GM13977 (cell line): ENCODE results near the gene TMEM267.
"Not testable (repeated sequence)": the region's sequence is repeated elsewhere in the genome, so short reads cannot be mapped to it uniquely, and the experiment has no call there.

Experiments
- DNase-seq: peaks from one replicate; pipeline ENCODE4 v3.0.0; 2012; ENCODE audit warnings: low spot score
- CTCF ChIP-seq: IDR thresholded peaks from 2 replicates; pipeline ENCODE4 v1.5.1; 2012; ENCODE audit warnings: mild to moderate bottlenecking, control low read depth; ENCODE audit not compliant: insufficient read depth; ENCODE audit errors: extremely low read depth, missing control alignments
- in situ Hi-C: fragments of 300-500 bp; cut with MboI; formaldehyde crosslinking; loops from one replicate; pipeline ENCODE4 v1.12.0; 2022; ENCODE audit warnings: low sequenced_read_pairs, low pct_unique_long_range_greater_than_20kb, mixed read lengths, inconsistent platforms; ENCODE audit not compliant: unreplicated experiment

TMEM267 gene

DNA sequence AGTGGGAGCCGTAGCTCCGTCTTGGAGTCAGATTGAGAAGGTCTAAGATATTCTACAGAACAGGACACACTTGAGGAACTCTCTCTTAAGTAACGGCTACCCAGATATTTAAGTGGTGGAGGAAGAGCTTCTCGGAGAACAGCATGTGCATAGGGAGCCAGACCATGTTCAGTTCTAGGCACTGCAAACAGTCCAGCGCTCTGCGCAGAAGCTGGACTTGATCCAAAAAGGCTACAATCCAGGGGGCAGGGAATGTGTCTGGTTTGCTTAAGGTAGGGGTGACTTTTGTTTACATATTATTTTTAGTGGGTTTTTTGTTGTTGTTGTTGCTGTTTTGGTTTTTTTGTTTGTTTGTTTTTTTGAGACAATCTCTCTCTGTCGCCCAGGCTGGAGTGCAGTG, 54.6 kb downstream of the TMEM267 start:
- no peak for TF ChIP-seq CTCF
- in situ Hi-C loops, result no loop called here
- no peak for DNase-seq

- no peak for DNase-seq
- TF ChIP-seq CTCF, result no peak
- in situ Hi-C loops, result no loop called here
Measured at GRCh38 chr5:43427306-43427705, 56.4 kb downstream of the TMEM267 start.

- no peak for TF ChIP-seq CTCF
- no peak for DNase-seq
- in situ Hi-C loops, result no loop called here
Measured at GRCh38 chr5:43425983-43426382, 57.7 kb downstream of the TMEM267 start.

- DNase-seq, in situ Hi-C loops: not testable (repeated sequence)
Measured at GRCh38 chr5:43423086-43423485, 60.6 kb downstream of the TMEM267 start.

- in situ Hi-C loops, result no loop called here
- no peak for TF ChIP-seq CTCF
- DNase-seq, result no peak
Measured at GRCh38 chr5:43422143-43422542, 61.5 kb downstream of the TMEM267 start.

GRCh38 chr5:43421450-43422133, 62.1 kb downstream of the TMEM267 start:
- DNase-seq, result no peak
- in situ Hi-C loops, result no loop called here
- no peak for TF ChIP-seq CTCF

DNA sequence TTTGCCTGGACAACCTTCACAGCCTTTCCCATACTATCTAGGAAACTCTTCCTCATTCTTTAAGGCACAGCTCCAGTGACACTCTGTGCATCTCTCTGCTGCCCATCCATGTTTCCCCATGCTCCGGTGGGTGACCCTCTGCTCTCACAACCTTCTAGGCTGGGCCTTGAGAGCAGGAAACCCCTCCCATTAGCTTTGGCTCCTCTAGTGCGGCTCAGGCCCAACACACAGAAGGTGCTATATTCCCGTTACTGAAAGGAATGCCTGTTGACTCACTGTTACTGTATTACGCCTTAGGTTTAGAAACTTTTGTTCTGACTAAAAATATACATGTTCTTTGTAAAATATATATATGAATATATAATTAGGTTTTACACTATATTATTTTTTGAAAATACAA, 63.4 kb downstream of the TMEM267 start:
- no peak for TF ChIP-seq CTCF
- in situ Hi-C loops, result no loop called here
- no peak for DNase-seq
